ENCODE results near the gene PRKG1. TPM values are rescaled to one million over a fixed set of nuclear protein-coding genes. Genes with fewer than 3 reads are reported as not detected.

Gene PRKG1
- total RNA-seq, 1 experiment from 2014 or later: 10.4 TPM

DNA sequence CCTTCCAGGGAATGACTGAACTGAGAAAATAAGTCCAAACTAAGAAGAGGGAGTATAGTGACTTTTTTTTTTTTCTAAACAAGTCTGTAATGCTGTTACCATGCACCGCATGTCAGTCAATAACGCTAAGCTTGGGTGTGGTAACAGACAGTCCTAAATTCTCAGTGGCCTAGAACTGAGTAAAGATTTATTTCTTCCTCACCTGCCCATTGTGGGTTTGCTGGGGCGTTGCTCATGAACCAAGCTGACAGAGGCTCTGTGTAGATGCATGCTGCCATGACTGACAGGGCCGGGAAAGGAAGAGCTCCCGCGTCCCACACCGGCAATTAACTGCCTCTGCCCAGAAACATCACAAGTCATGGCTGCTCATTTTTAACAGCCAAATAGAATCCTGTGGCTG is 25.5 kb upstream of the PRKG1 start:
- no peaks in the 10 kb centered on the region for H3K9me3 ChIP-seq (ENCODE audit: control insufficient read depth, low read depth, low read length)
- no peak overlapping the region for H4K91ac ChIP-seq (ENCODE audit: insufficient read length, low read depth, low read length)
- no peak overlapping the region for H4K5ac ChIP-seq (ENCODE audit: insufficient read length, low read depth, low read length)
- no peak overlapping the region for H3T11ph ChIP-seq (ENCODE audit: low read length)
- no peak overlapping the region for H3K4me3 Mint-ChIP-seq
- no peak overlapping the region for H4K8ac ChIP-seq (replicated peaks; ENCODE audit: insufficient read length, low read depth, low read length)
- no peaks in the 10 kb centered on the region for H3K36me3 Mint-ChIP-seq (ENCODE audit: insufficient read depth in 1 of 3, low read depth in 3 of 3)
- H3K14ac ChIP-seq (ENCODE audit: insufficient read depth, low read length): no peak overlapping the region
- H2BK5ac ChIP-seq (ENCODE audit: insufficient read length, low read length): no peak overlapping the region
- no peaks in the 10 kb centered on the region for H3K23me2 ChIP-seq (ENCODE audit: insufficient read length, low read depth, low read length, poor library complexity, severe bottlenecking)
- H3K79me1 ChIP-seq (ENCODE audit: insufficient read depth, low read depth, low read length, poor library complexity, severe bottlenecking): no peaks in the 10 kb centered on the region
- no peaks in the 10 kb centered on the region for H3K27me3 ChIP-seq (ENCODE audit: insufficient read depth, low read length)
- no peak overlapping the region for H3K18ac ChIP-seq (ENCODE audit: insufficient read length, low read depth, low read length)
- H3K27ac Mint-ChIP-seq: no peak overlapping the region
- no peak overlapping the region for H3K23ac ChIP-seq (ENCODE audit: insufficient read length, low read depth, low read length)
- H2BK120ac ChIP-seq (ENCODE audit: low read depth, low read length, poor library complexity, severe bottlenecking): no peak overlapping the region
- H2AFZ ChIP-seq (ENCODE audit: low read length): no peak overlapping the region
- no peak overlapping the region for H2AK5ac ChIP-seq (ENCODE audit: insufficient read length, low read length)
- H3K4me1 Mint-ChIP-seq: no peaks in the 10 kb centered on the region
- no peak overlapping the region for H3K4ac ChIP-seq (ENCODE audit: low read depth, low read length)
- TF ChIP-seq, protein P1, sequence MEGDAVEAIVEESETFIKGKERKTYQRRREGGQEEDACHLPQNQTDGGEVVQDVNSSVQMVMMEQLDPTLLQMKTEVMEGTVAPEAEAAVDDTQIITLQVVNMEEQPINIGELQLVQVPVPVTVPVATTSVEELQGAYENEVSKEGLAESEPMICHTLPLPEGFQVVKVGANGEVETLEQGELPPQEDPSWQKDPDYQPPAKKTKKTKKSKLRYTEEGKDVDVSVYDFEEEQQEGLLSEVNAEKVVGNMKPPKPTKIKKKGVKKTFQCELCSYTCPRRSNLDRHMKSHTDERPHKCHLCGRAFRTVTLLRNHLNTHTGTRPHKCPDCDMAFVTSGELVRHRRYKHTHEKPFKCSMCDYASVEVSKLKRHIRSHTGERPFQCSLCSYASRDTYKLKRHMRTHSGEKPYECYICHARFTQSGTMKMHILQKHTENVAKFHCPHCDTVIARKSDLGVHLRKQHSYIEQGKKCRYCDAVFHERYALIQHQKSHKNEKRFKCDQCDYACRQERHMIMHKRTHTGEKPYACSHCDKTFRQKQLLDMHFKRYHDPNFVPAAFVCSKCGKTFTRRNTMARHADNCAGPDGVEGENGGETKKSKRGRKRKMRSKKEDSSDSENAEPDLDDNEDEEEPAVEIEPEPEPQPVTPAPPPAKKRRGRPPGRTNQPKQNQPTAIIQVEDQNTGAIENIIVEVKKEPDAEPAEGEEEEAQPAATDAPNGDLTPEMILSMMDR (conservative IDR thresholded peaks at IDR 0.05): no peak
- no peaks in the 10 kb centered on the region for H3K79me2 ChIP-seq (ENCODE audit: insufficient read depth, low read length)
- peaks cover 2% of the 10 kb centered on the region; the same call in 1 of the 2 replicates for H3K27me3 Mint-ChIP-seq (ENCODE audit: low read depth)
- H4K20me1 ChIP-seq (ENCODE audit: control insufficient read depth, insufficient read depth, insufficient read length): no peaks in the 10 kb centered on the region
- H3K27ac ChIP-seq (ENCODE audit: insufficient read length, low read depth, low read length): no peak overlapping the region
- no CpG with 5 or more reads among the region's 7 CpGs for WGBS (ENCODE audit: extremely low coverage, insufficient read length, low lambda C conversion rate)
- H2BK15ac ChIP-seq (ENCODE audit: low read depth, low read length): no peak overlapping the region
- no peaks in the 10 kb centered on the region for H3K9me3 Mint-ChIP-seq
- no peak overlapping the region for H2BK12ac ChIP-seq (ENCODE audit: insufficient read length, low read depth, low read length)
- H3K9ac ChIP-seq (ENCODE audit: extremely low read depth, insufficient read length, low read length): no peak overlapping the region
- no peaks in the 10 kb centered on the region for H3K4me1 ChIP-seq (ENCODE audit: insufficient read depth, low read length)
- H3K56ac ChIP-seq (ENCODE audit: insufficient read length, low read depth, low read length): no peak overlapping the region
- DNase-seq: no peak
- H3K4me2 ChIP-seq (ENCODE audit: insufficient read depth, insufficient read length, low read length): no peak overlapping the region
- no peak overlapping the region for H2BK20ac ChIP-seq (ENCODE audit: low read depth, low read length, poor library complexity, severe bottlenecking)

Data from H9 (cell line).